HG02678 (cell line): ENCODE measurements around the gene RRP1B.
"Not testable (repeated sequence)": the region's sequence is repeated elsewhere in the genome, so short reads cannot be mapped to it uniquely, and the experiment has no call there.

Source experiments
- ATAC-seq: cut with Tn5 transposase; IDR thresholded peaks from one replicate; pipeline ENCODE4 v1.9.1; 2021; ENCODE audit warnings: mild to moderate bottlenecking, moderate library complexity; ENCODE audit not compliant: unreplicated experiment

Gene RRP1B

GRCh38 chr21:43697758-43698643 is 38.6 kb downstream of the RRP1B start:
- ATAC-seq: no peak

DNA sequence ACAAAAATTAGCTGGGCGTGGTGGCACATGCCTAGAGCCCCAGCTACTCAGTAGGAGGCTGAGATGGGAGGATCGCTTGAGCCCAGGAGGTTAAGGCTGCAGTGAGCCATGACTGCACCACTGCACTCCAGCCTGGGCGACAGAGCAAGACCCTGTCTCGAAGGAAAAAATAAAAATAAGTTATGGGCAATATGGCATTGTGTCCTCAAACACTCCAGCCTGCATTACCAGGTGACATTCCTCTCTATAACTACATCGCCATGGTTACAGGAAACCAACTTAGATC is 40.1 kb downstream of the RRP1B start:
- not testable (repeated sequence) for ATAC-seq

DNA sequence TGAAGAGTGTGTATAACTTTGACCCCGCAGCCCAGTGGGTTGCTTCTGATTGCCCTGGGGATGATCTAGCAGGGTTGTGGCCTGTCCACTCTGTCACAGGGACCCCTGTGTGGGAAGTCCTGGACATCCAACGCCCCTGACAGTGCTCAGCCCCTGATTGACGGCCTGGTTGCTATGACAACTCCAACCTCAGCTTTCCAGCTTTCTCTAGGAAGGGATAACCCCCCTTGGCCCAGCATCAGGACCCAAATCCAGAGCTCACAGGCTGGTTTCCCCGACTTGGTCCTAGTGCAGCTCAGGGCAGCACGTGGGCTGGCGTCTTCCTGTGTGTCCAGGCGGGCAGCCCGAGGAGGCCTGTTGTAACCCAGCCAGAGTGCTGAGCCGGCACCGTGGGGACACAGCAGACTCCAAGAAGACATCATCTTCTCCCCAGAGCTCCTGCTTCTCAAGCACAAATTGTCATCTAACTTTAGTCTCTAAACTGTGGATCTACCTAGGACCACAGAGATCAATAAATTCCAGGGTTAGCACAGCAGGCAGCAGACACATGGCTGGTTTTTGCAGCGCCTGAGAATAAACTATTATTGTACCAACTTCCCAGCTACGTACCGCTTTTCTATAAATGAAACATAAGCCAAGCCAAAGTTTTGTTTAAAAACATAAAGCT is 40.7 kb downstream of the RRP1B start:
- ATAC-seq: no peak

- no peak for ATAC-seq
Measured at GRCh38 chr21:43701936-43702784, 42.8 kb downstream of the RRP1B start.

GRCh38 chr21:43702785-43703034 is 43.4 kb downstream of the RRP1B start:
- ATAC-seq: no peak

DNA sequence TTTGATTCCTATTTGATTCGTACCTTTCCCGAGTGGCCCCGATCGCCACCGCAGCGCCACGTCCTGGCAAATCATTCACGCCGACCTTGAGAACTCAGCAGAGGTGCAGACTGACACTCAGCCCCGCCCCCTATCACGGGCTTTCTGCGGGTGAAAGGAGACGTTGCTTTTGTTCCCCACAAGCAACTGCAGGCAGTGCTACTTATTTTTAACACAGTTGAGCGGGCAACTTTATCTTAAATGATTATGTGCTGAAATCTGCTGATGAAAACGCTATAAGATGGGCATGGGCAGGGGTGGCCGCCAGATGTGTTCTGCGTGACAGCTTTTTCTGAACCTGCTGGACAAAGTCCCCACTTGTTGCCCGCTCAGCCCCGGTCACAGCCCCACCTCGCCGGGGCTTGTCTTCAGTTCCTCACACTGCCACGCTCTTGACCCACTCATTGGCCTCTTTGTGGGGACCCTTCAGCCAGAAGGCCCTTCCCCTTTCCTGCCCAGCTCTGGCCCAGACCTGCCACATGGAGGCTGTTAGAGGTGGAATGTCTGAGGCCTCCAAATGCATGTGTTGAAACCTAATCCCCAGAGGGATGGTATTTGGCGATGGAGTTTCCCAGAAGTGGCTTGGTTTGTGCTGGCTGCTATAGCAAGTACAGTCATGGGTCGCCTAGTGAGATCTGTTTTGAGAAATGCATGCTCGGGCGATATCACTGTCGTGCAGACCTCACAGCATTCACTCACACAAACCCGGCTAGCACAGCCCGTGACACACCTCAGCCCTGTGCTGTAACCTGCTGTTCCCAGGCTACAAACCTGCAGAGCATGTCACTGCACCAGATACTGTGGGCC is 43.9 kb downstream of the RRP1B start:
- ATAC-seq: no peak

DNA sequence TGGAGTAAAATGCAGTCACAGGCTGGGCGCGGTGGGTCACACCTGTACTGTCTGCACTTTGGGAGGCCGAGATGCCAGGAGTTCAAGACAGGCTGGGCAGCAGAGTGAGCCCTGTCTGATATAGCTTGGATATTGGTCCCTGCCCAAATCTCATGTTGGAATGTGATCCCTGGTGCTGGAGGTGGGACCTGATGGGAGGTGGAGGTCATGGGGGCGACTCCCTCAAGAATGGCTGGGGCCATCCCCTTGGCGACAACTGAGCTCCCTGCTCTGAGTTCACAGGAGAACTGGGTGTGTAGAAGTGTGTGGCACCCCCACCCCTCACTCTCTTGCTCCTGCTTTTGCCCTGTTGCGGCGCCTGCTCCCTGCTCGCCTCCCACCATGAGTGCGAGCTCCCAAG is 48.1 kb downstream of the RRP1B start:
- ATAC-seq: no peak

GRCh38 chr21:43708745-43709381 is 49.5 kb downstream of the RRP1B start:
- no peak for ATAC-seq

- no peak for ATAC-seq
Measured at GRCh38 chr21:43712268-43712942, 53.0 kb downstream of the RRP1B start.

- ATAC-seq: not testable (repeated sequence)
Measured at GRCh38 chr21:43713123-43713522, 53.8 kb downstream of the RRP1B start.

DNA sequence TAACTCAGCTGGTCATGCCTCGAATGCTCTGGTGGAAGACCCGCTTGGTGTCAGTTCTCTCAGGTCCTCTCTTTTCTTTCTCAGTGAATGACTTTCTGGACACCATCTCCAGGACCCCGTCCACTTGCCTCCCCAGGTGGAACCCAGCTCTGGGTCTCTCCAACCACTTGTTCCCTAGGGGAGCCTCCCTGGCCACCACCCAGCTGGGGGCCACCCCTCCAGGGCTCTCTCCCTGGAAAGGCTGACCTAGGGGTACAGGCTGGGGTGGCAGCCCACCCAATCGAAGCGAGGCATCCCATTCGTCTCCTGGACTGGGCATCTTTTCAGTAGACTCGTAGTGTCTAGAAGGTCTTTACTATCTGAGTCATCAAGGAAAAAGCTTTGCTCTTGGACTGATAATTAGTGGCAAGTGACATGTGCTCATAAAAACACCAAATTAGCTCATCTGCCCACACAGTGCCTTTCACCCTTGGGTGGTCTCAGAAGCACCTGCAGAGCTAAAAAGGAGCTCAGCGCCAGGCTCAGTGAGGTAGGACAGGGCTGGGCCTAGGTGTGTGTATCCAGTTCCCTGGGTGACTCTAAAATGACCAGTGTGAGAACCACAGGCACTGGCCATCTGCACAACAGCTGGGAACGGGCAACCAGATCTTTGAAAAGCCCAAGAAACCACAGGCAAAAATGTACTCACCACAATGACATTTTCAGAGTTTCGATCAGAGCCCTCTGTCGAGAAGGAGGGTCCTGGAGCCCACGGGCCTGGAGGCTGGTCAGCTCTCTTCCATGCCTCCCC is 57.2 kb downstream of the RRP1B start:
- peak; percentile 38 for ATAC-seq

DNA sequence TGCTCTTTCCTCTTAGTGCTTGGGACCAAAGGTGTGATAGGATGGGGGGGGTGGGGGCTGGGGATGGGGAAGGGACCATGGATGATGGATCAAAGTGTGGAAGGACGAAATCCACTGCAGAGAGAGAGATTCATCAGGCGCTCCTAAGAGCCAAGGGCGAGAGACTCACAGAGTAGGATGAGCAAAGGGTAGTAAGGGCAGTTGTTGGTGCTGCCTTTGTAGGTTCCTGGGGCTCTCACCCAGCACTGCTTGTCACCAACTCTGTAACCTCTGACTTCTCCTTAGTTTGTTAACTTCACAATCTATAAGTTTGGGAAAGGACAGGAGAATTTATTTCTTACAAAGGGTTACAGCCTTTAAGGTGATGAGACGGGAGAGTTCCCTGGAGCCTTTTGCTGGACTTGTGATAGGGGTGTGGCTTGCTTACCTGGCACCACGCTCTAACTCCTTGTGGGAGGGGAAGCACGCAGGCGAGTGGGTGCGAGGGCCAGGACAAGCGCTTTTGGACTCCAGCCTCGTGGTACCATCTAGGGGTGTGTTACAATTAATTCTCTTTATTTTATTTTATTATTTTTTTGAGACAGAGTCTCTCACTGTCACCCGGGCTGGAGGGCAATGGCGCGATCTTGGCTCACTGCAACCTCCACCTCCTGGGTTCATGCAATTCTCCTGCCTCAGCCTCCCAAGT is 58.0 kb downstream of the RRP1B start:
- no peak for ATAC-seq

DNA sequence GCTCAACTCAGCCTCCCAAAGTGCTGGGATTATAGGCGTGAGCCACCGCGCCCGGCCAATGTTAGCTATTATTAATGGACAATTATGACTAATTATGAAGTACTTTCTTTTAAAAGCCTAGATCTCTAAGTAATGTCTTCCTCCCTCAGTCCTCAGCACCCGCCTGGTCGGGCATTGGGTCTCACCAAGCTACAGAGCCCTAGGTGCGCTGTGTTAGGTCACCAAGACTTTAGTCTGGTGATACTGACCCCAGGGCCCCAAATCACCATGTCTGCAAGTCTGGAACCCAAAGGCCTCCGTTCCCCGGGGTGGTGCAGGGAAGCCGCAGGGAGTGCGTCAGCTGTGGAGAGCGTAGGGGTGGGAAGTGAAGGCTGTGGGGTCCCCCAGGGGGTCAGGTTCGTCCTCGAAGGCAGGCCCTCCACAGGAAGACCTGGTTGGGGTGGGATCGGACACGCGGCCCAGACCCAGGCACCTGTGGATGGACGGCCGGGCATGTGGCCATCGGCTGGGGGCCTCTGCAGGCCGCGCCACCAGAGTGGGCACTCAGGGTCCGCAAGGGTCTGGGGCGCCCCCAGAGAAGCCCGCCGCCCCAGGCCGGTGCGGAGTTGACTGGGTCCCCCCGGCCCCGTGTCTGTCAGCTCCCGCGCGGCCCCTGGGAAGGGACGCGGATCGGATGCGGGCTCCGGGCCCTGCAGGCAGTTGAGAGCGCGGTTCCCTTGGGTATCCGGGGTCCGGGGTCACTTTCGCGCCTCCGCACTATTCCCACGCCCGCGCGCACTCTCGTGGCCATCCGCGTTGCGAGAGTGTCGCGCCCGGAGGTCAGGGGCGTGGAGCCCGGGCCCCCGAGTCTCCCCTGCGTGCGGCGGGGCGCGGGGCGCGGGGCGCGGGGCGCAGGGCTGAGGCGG is 58.9 kb downstream of the RRP1B start:
- ATAC-seq: no peak

GRCh38 chr21:43718872-43719747 is 59.8 kb downstream of the RRP1B start, which contains the start of gene PDXK:
Gene PDXK (plus strand): TSS chr21:43719129. CDS start chr21:43719295, 166 bp downstream.
- peak; percentile 64 for ATAC-seq

- peak; percentile 13 for ATAC-seq
Measured at GRCh38 chr21:43719748-43720538, 60.6 kb downstream of the RRP1B start.
